Measurements from ENCODE around the gene CDH13. TPM values are rescaled to one million over a fixed set of nuclear protein-coding genes. Genes with fewer than 3 reads are reported as not detected.

Gene CDH13
- polyA plus RNA-seq, 6 donors from 2014 or later = 0.04 to 0.29 (median 0.19) TPM; not detected in 1

DNA sequence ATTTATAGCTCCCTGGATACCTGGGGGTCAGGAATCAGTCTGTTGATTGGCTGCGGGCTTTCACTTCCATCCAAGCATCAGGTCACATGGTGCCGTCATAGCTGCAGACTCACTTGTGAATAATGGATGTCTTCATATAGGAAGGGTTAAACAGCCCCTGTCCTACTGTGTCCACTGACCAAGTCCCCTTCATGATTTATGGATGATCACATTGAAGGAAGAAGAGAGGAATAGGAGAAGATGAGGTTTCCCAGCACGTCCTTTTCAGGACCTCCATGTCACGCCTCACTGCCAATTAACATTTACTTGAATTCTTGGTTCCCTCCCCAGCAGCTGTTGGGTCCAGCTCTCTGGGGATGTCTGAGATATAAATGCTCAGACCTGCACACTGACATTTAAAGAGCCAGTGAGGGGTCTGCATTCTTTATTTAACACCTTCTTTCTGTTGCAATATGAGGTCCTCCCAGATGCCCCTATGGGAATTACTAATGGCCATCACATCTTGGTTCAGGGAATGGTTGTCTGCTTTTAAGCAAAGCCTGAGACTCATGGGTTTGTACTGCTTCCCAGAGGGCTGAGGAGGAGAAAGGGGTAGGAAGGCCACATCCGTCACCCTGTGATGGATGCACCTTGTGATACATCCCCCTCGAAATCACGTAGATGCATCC lies 950.4 kb downstream of the CDH13 start:
- H3K9me3 Mint-ChIP-seq = peaks cover 0 to 9% (median 5%) of the 10 kb centered on the region in 7 donors
- no peaks in the 10 kb centered on the region for H3K4me1 Mint-ChIP-seq
- H3K27ac Mint-ChIP-seq = no peak overlapping the region
- ATAC-seq (ENCODE audit: low read depth in 2 of 2) (no peak), DNase-seq (no peak)
- H3K27me3 Mint-ChIP-seq = peaks cover 3 to 23% (median 22%) of the 10 kb centered on the region in 3 donors
- no peak overlapping the region for H3K4me3 Mint-ChIP-seq
- H3K36me3 Mint-ChIP-seq = no peaks in the 10 kb centered on the region

DNA sequence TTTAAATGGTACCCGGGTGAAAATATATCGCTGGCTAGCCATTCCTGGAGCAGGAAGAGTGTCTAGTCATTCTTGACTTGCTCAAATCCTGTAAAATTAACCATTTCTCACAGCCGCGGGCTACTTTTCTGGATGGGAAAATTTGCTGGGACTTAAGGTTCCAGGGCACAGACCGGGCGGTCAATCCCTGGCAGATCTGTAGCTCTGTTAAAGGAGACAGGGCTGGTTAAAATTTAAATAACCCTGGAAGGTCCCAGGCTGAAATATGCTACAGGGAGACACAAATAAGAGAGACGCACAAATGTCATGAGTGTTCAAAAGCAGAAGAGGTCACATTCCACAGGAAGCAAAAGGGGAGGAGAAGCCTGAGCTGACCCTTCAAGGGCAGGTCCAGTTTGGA lies 951.4 kb downstream of the CDH13 start:
- peaks cover 0 to 22% (median 19%) of the 10 kb centered on the region in 3 donors for H3K27me3 Mint-ChIP-seq
- H3K27ac Mint-ChIP-seq = no peak overlapping the region
- ATAC-seq (ENCODE audit: low read depth in 2 of 2) (no peak), DNase-seq (no peak)
- H3K4me1 Mint-ChIP-seq = no peaks in the 10 kb centered on the region
- peaks cover 0 to 9% (median 4%) of the 10 kb centered on the region in 7 donors for H3K9me3 Mint-ChIP-seq
- no peak overlapping the region for H3K4me3 Mint-ChIP-seq
- H3K36me3 Mint-ChIP-seq = no peaks in the 10 kb centered on the region

- no peak overlapping the region for H3K4me3 Mint-ChIP-seq
- H3K4me1 Mint-ChIP-seq = no peaks in the 10 kb centered on the region
- peaks cover 0 to 22% (median 19%) of the 10 kb centered on the region in 3 donors for H3K27me3 Mint-ChIP-seq
- no peaks in the 10 kb centered on the region for H3K36me3 Mint-ChIP-seq
- peak overlapping the region in 1 of 6 donors; percentile 21 for H3K27ac Mint-ChIP-seq
- peaks cover 0 to 9% (median 3%) of the 10 kb centered on the region in 7 donors for H3K9me3 Mint-ChIP-seq
- ATAC-seq (ENCODE audit: low read depth in 2 of 2) (no peak), DNase-seq (no peak)
Observed at GRCh38 chr16:83579027-83579426, 952.3 kb downstream of the CDH13 start.

GRCh38 chr16:83579436-83579835 lies 952.7 kb downstream of the CDH13 start:
- H3K4me1 Mint-ChIP-seq = no peaks in the 10 kb centered on the region
- ATAC-seq (ENCODE audit: low read depth in 2 of 2) (no peak), DNase-seq (no peak)
- H3K27ac Mint-ChIP-seq = no peak overlapping the region
- peaks cover 0 to 9% (median 3%) of the 10 kb centered on the region in 7 donors for H3K9me3 Mint-ChIP-seq
- no peak overlapping the region for H3K4me3 Mint-ChIP-seq
- H3K36me3 Mint-ChIP-seq = no peaks in the 10 kb centered on the region
- peaks cover 0 to 22% (median 19%) of the 10 kb centered on the region in 3 donors for H3K27me3 Mint-ChIP-seq

- peaks cover 0 to 22% (median 22%) of the 10 kb centered on the region in 3 donors for H3K27me3 Mint-ChIP-seq
- H3K4me3 Mint-ChIP-seq = no peak overlapping the region
- H3K36me3 Mint-ChIP-seq = no peaks in the 10 kb centered on the region
- DNase-seq = no peak
- ATAC-seq (ENCODE audit: low read depth in 2 of 2) = no peak
- H3K4me1 Mint-ChIP-seq = no peaks in the 10 kb centered on the region
- H3K27ac Mint-ChIP-seq = no peak overlapping the region
- H3K9me3 Mint-ChIP-seq = peaks cover 0 to 2% (median under 1%) of the 10 kb centered on the region in 7 donors
Observed at GRCh38 chr16:83581082-83581481, 954.3 kb downstream of the CDH13 start.

DNA sequence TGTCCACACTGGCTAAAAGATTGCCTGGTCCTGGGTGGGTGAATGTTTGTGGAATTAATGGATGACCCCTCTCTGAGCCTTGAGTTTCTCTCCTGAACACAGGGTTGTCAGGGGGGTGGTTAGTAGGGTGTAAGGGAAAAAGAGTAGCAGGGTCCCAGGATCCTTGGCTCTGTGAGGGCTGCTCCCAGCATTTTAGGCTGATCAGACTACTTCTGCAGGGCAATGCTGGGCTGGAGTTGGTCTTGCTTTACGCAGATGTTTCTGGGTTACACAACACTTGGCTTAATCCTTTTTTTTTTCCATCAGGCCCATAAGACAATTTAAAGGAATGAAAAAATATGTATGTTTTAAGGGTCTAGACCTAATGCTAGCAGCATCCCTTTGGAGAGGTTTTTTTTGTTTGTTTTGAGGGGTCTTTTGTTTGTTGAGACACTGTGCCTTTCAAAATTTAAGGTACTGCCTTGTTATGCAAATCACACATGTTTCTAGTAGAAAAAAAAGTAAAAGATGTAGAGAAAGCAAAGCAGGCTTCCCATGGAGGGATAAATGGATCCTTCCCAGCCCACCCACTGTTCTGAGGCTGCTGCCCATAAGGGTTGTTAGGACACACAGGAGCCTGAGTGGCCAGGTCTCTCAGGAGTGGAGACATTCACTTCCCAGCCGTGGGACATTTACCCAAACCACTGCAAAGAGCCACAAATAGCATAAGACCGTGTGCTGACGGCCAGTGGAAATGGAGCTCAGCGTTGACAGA lies 955.4 kb downstream of the CDH13 start:
- peak overlapping the region in 1 of 6 donors; percentile 40 for H3K27ac Mint-ChIP-seq
- H3K4me1 Mint-ChIP-seq = no peaks in the 10 kb centered on the region
- H3K9me3 Mint-ChIP-seq = no peaks in the 10 kb centered on the region
- peaks cover 0 to 22% (median 15%) of the 10 kb centered on the region in 3 donors for H3K27me3 Mint-ChIP-seq
- H3K36me3 Mint-ChIP-seq = no peaks in the 10 kb centered on the region
- ATAC-seq (ENCODE audit: low read depth in 2 of 2) (no peak), DNase-seq (no peak)
- H3K4me3 Mint-ChIP-seq = no peak overlapping the region

GRCh38 chr16:83586036-83586435 lies 959.3 kb downstream of the CDH13 start:
- H3K4me3 Mint-ChIP-seq = no peak overlapping the region
- ATAC-seq (ENCODE audit: low read depth in 2 of 2) (no peak), DNase-seq (no peak)
- H3K27me3 Mint-ChIP-seq = peaks cover 0 to 23% (median 8%) of the 10 kb centered on the region in 3 donors
- H3K9me3 Mint-ChIP-seq = no peaks in the 10 kb centered on the region
- H3K36me3 Mint-ChIP-seq = no peaks in the 10 kb centered on the region
- no peak overlapping the region for H3K27ac Mint-ChIP-seq
- no peaks in the 10 kb centered on the region for H3K4me1 Mint-ChIP-seq

- no peak overlapping the region for H3K27ac Mint-ChIP-seq
- no peak overlapping the region for H3K4me3 Mint-ChIP-seq
- no peaks in the 10 kb centered on the region for H3K4me1 Mint-ChIP-seq
- ATAC-seq (ENCODE audit: low read depth in 2 of 2) (no peak), DNase-seq (no peak)
- H3K36me3 Mint-ChIP-seq = no peaks in the 10 kb centered on the region
- no peaks in the 10 kb centered on the region for H3K9me3 Mint-ChIP-seq
- peaks cover 0 to 24% (median 8%) of the 10 kb centered on the region in 3 donors for H3K27me3 Mint-ChIP-seq
Observed at GRCh38 chr16:83586461-83587200, 959.9 kb downstream of the CDH13 start.

DNA sequence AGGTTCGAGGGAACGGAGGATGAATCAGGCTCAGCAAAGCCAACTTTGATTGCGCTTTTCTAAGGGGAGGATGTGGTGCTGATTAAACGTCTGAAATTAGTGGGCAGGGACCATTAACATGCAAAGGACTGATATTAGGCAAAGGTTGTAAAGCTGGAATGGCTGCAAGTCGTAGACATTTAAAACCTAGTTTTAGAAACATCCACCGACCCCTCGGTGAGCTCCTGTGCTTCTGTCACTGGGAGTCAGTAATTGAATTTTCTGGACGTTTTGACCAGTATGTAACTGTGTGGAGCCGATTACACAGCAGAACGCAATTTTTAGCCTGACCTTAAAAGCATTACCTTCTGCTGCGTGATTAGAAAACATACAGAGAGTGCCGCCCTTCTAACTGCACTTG lies 960.4 kb downstream of the CDH13 start:
- ATAC-seq (ENCODE audit: low read depth in 2 of 2) = no peak
- no peak overlapping the region for H3K27ac Mint-ChIP-seq
- H3K36me3 Mint-ChIP-seq = no peaks in the 10 kb centered on the region

DNA sequence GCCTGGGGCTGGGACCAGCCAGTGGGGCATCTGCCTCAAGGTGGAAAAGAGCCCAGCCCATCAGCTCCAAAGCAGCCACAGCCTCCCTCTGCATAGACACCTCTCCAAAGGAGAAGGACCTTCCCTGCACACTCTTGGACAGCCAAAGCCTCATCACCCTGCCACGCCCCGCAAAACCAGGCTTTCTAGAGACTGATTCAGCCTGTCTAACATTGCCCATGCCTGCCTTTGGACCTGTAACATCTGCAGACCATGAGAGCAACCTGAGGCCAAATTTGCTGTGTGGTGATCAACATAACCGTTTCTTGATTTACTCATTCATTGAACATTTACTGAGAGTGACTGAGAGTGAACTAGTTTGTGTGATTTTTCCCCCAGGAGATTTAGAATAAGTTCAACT lies 961.3 kb downstream of the CDH13 start:
- Mint-ChIP-seq H3K36me3 (no peaks in the 10 kb centered on the region), H3K4me3 (peak overlapping the region in 1 of 8 donors; percentile 54), H3K4me1 (no peaks in the 10 kb centered on the region), H3K9me3 (no peaks in the 10 kb centered on the region), H3K27ac (no peak overlapping the region), H3K27me3 (peaks cover 4 to 23% (median 7%) of the 10 kb centered on the region in 3 donors)
- DNase-seq (no peak), ATAC-seq (ENCODE audit: low read depth in 2 of 2) (no peak)

More for the DNA sequence above, 960.4 kb downstream of the CDH13 start:
- no peak for DNase-seq
- Mint-ChIP-seq H3K4me3 (no peak overlapping the region), H3K9me3 (no peaks in the 10 kb centered on the region), H3K27me3 (peaks cover 4 to 23% (median 5%) of the 10 kb centered on the region in 3 donors), H3K4me1 (no peaks in the 10 kb centered on the region)

GRCh38 chr16:83589576-83589975 lies 962.8 kb downstream of the CDH13 start:
- DNase-seq (no peak), ATAC-seq (ENCODE audit: low read depth in 2 of 2) (no peak)
- no peaks in the 10 kb centered on the region for H3K9me3 Mint-ChIP-seq
- no peaks in the 10 kb centered on the region for H3K36me3 Mint-ChIP-seq
- H3K27me3 Mint-ChIP-seq = peaks cover 9 to 29% (median 12%) of the 10 kb centered on the region in 3 donors
- H3K4me3 Mint-ChIP-seq = no peak overlapping the region
- H3K4me1 Mint-ChIP-seq = no peaks in the 10 kb centered on the region
- no peak overlapping the region for H3K27ac Mint-ChIP-seq

DNA sequence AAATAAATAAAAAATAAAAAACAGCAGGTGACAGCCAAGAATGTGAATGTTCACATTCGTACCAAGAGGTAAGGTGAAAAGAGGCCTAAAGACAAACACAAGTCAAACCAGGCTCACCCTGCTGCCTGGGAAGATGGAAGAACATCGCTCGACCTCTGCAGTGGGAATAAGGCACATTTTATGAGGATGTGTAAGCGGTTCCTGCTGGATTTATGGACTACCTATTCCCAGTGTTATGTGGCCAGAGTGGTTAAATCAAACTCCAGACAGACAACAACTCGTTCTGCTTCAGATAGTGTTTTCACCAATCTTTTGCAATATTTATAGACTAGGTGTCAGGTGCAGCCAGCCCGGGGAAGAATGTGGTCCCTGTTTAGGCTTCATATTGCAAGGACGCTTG lies 966.0 kb downstream of the CDH13 start:
- Mint-ChIP-seq H3K4me1 (no peaks in the 10 kb centered on the region), H3K9me3 (no peaks in the 10 kb centered on the region)
- DNase-seq = no peak

GRCh38 chr16:83599789-83600462 lies 973.2 kb downstream of the CDH13 start:
- no peak overlapping the region for H3K27ac Mint-ChIP-seq
- H3K4me1 Mint-ChIP-seq = no peaks in the 10 kb centered on the region
- DNase-seq (no peak), ATAC-seq (ENCODE audit: low read depth in 2 of 2) (no peak)
- no peaks in the 10 kb centered on the region for H3K9me3 Mint-ChIP-seq
- no peak overlapping the region for H3K4me3 Mint-ChIP-seq
- peaks cover 5 to 19% (median 12%) of the 10 kb centered on the region in 3 donors for H3K27me3 Mint-ChIP-seq
- H3K36me3 Mint-ChIP-seq = no peaks in the 10 kb centered on the region

More for the DNA sequence above, 966.0 kb downstream of the CDH13 start:
- ATAC-seq (ENCODE audit: low read depth in 2 of 2) = no peak
- H3K27me3 Mint-ChIP-seq = peaks cover 4 to 37% (median 17%) of the 10 kb centered on the region in 3 donors
- H3K4me3 Mint-ChIP-seq = no peak overlapping the region
- no peaks in the 10 kb centered on the region for H3K36me3 Mint-ChIP-seq
- no peak overlapping the region for H3K27ac Mint-ChIP-seq

Measured in naive B cell (primary cell).